Measurements from ENCODE around the gene CLEC3B.
"Not testable (repeated sequence)": the region's sequence is repeated elsewhere in the genome, so short reads cannot be mapped to it uniquely, and the experiment has no call there.

Gene CLEC3B

GRCh38 chr3:45067941-45068340 lies 41.8 kb downstream of the CLEC3B start:
- H3K4me3 ChIP-seq (ENCODE audit: low read length): no peak overlapping the region
- DNase-seq (ENCODE audit: low read depth): no peak
- TF ChIP-seq, protein P1, sequence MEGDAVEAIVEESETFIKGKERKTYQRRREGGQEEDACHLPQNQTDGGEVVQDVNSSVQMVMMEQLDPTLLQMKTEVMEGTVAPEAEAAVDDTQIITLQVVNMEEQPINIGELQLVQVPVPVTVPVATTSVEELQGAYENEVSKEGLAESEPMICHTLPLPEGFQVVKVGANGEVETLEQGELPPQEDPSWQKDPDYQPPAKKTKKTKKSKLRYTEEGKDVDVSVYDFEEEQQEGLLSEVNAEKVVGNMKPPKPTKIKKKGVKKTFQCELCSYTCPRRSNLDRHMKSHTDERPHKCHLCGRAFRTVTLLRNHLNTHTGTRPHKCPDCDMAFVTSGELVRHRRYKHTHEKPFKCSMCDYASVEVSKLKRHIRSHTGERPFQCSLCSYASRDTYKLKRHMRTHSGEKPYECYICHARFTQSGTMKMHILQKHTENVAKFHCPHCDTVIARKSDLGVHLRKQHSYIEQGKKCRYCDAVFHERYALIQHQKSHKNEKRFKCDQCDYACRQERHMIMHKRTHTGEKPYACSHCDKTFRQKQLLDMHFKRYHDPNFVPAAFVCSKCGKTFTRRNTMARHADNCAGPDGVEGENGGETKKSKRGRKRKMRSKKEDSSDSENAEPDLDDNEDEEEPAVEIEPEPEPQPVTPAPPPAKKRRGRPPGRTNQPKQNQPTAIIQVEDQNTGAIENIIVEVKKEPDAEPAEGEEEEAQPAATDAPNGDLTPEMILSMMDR (IDR thresholded peaks at IDR 0.05; ENCODE audit: insufficient read depth, low read depth, low read length, missing control alignments): no peak

- TF ChIP-seq, protein P1 (IDR thresholded peaks at IDR 0.05; ENCODE audit: insufficient read depth, low read depth, low read length, missing control alignments): no peak
- H3K4me3 ChIP-seq (ENCODE audit: low read length): no peak overlapping the region
- DNase-seq (ENCODE audit: low read depth): no peak
Observed at GRCh38 chr3:45071075-45071474, 45.0 kb downstream of the CLEC3B start.

GRCh38 chr3:45075821-45076625 lies 49.9 kb downstream of the CLEC3B start:
- no peak for DNase-seq (ENCODE audit: low read depth)
- TF ChIP-seq, protein P1 (IDR thresholded peaks at IDR 0.05; ENCODE audit: insufficient read depth, low read depth, low read length, missing control alignments): no peak
- H3K4me3 ChIP-seq (ENCODE audit: low read length): no peak overlapping the region

- DNase-seq (ENCODE audit: low read depth): not testable (repeated sequence)
Observed at GRCh38 chr3:45078256-45078655, 52.2 kb downstream of the CLEC3B start.

DNA sequence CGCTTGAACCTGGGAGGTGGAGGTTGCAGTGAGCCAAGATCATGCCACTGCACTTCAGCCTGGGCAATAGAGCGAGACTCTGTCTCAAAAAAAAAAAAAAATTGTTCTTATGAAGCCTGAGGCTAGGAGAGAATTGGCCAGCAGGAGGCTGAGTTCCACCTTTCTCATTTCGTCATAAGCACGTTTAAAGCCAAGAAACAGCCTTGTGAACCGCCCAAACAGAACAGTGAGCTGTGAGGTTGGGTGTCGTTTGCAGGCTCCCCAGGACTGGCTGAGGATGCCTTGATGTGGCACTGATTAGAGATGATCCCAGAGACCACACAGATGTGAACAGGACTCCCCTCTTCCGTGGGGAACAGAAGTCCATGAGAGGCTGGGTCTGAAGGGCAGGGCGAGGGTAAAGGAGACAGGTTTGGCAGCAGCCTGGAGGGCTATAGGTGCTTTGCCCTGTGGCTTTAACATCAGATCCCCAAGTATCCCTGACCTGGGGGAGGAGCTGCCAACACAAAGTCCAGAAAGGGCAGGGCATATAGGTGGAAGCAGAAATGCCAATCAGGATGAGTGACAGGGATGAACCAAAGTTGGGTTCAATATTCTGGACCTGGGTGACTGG lies 52.9 kb downstream of the CLEC3B start:
- DNase-seq (ENCODE audit: low read depth): peak; percentile 66
- no peak overlapping the region for H3K4me3 ChIP-seq (ENCODE audit: low read length)
- TF ChIP-seq, protein P1 (IDR thresholded peaks at IDR 0.05; ENCODE audit: insufficient read depth, low read depth, low read length, missing control alignments): peak; percentile 47

More at GRCh38 chr3:45078256-45078655, 52.2 kb downstream of the CLEC3B start:
- H3K4me3 ChIP-seq (ENCODE audit: low read length): not testable (repeated sequence)

GRCh38 chr3:45079715-45080114 lies 53.6 kb downstream of the CLEC3B start:
- no peak overlapping the region for H3K4me3 ChIP-seq (ENCODE audit: low read length)
- no peak for DNase-seq (ENCODE audit: low read depth)
- TF ChIP-seq, protein P1 (IDR thresholded peaks at IDR 0.05; ENCODE audit: insufficient read depth, low read depth, low read length, missing control alignments): no peak

DNA sequence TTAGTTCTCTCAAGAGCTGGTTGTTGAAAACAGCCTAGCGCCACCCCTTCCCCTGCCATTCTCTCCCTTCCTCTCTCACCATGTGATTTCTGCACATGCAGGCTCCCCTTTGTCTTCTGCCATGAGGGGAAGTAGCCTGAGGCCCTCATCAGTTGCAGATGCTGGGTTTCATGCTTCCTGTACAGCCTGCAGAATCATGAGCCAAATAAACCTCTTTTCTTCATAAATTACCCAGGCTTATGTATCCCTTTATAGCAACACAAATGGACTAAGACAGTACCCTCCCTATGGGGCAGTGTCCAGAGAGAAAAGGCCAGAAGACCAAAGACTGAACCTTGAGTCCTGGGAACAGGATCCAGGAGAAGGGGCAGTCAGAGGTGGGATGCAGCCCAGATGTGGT lies 54.7 kb downstream of the CLEC3B start:
- TF ChIP-seq, protein P1 (IDR thresholded peaks at IDR 0.05; ENCODE audit: insufficient read depth, low read depth, low read length, missing control alignments): no peak
- DNase-seq (ENCODE audit: low read depth): no peak
- no peak overlapping the region for H3K4me3 ChIP-seq (ENCODE audit: low read length)
